CD4-positive, alpha-beta T cell (primary cell): ENCODE measurements around the gene RPIA. TPM values are rescaled to one million over a fixed set of nuclear protein-coding genes. Genes with fewer than 3 reads are reported as not detected.

Source experiments
- ATAC-seq: fragments of 200-7000 bp; cut with Tn5 transposase; one replicate; pipeline ENCODE4 v1.10.0; 2022; ENCODE audit warnings: mild to moderate bottlenecking; ENCODE audit not compliant: poor library complexity
- CTCF ChIA-PET: fragments of 350-600 bp; sonication (Branson Sonifier 250); formaldehyde crosslinking; loops from one replicate; lab custom pipeline; 2021; ENCODE audit warnings: antibody characterized with exemption, inconsistent platforms; lab: Charles Lee
- POLR2A ChIA-PET: fragments of 350-600 bp; sonication (Branson Sonifier 250); formaldehyde crosslinking; loops from one replicate; lab custom pipeline; 2021; ENCODE audit warnings: antibody characterized with exemption, inconsistent platforms; lab: Charles Lee
- DNase-seq, 14 experiments: peaks; one replicate each; pipeline ENCODE4 v3.0.0-alpha.2; 2013 to 2020; ENCODE audit warnings: mixed read lengths in 2 of 14
- H3K27ac ChIP-seq, 2 donors: one replicate each; pipeline versions ENCODE4 v1.5.1 to v1.7.0; 2013; ENCODE audit warnings: low read length in 2 of 2, low read depth in 1 of 2, mild to moderate bottlenecking in 1 of 2
- H3K27me3 ChIP-seq, 2 experiments: 1 replicate in 1 of 2; 2 replicates in 1 of 2; pipeline versions ENCODE4 v1.6.1 to v1.7.0; 2013; ENCODE audit warnings: low read length in 2 of 2, control low read depth in 1 of 2, mild to moderate bottlenecking in 1 of 2, moderate library complexity in 1 of 2; ENCODE audit not compliant: insufficient read depth in 2 of 2, control insufficient read depth in 1 of 2
- H3K36me3 ChIP-seq: one replicate; pipeline ENCODE4 v1.6.1; 2013; ENCODE audit warnings: low read length, control low read depth; ENCODE audit not compliant: insufficient read depth
- H3K4me1 ChIP-seq: one replicate; pipeline ENCODE4 v1.6.1; 2013; ENCODE audit warnings: low read length, control low read depth; ENCODE audit not compliant: insufficient read depth
- H3K4me3 ChIP-seq: one replicate; pipeline ENCODE4 v1.5.1; 2013; ENCODE audit warnings: mild to moderate bottlenecking, low read length, moderate library complexity
- H3K9me3 ChIP-seq, 2 experiments: 1 replicate in 1 of 2; 2 replicates in 1 of 2; pipeline versions ENCODE4 v1.6.1 to v1.7.0; 2013; ENCODE audit warnings: low read length in 2 of 2, mild to moderate bottlenecking in 2 of 2, control low read depth in 1 of 2, moderate library complexity in 1 of 2; ENCODE audit not compliant: control insufficient read depth in 1 of 2, insufficient read depth in 1 of 2
- H3K27ac Mint-ChIP-seq: one replicate; pipeline ENCODE4 v1.8.0; 2020; ENCODE audit warnings: mixed read lengths
- H3K27me3 Mint-ChIP-seq: one replicate; pipeline ENCODE4 v1.8.0; 2021; ENCODE audit warnings: mixed read lengths
- H3K36me3 Mint-ChIP-seq: one replicate; pipeline ENCODE4 v1.8.0; 2021; ENCODE audit warnings: low read depth, mixed read lengths
- H3K4me1 Mint-ChIP-seq: one replicate; pipeline ENCODE4 v1.8.0; 2021; ENCODE audit warnings: low read depth, mixed read lengths
- H3K4me3 Mint-ChIP-seq: one replicate; pipeline ENCODE4 v1.8.0; 2020; ENCODE audit warnings: mild to moderate bottlenecking, mixed read lengths
- H3K9me3 Mint-ChIP-seq: one replicate; pipeline ENCODE4 v1.8.0; 2020; ENCODE audit warnings: mixed read lengths
- intact Hi-C, 2 experiments: fragments of 100-400 bp; cut with DNase I in 1 of 2; cut with micrococcal nuclease in 1 of 2; formaldehyde crosslinking; loops; one replicate each; pipeline versions ENCODE4 v1.15.1 to v1.9.0; 2023 to 2025; cut with DNase I, micrococcal nuclease
- total RNA-seq, 174 experiments: library from RNA in 2 of 174; stranded (reverse) in 2 of 174; gene quantifications; one replicate each; pipeline ENCODE4 v1.2.3 and lab custom pipeline; 2021 to 2026
- TF ChIP-seq, protein P1 (sequence below): fragments of 200-600 bp; IDR thresholded peaks from one replicate; pipeline ENCODE4 v1.8.0; 2022; ENCODE audit warnings: antibody characterized with exemption, mild to moderate bottlenecking

The RPIA gene
- total RNA-seq, 2 experiments from 2014 or later = 21.6 to 24.7 TPM

DNA sequence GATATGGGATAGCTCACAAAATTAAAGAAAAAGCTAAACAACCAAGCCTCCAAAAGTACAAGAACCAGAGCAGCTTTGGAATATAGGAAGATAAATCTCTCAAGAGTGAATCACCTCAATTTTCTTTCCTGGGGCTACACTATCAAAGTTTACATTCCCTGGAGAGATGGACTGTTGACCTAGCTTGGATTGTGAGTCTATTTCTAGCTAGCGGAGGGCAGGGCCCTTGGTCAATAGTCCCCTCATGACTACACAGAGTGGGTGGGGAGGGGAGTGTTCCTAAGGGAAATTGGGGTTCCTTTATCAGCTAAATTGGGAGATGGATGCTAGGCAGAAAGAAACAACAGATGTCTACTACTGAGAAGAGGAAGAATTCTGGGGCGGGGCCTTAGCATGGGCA lies 34.3 kb upstream of the RPIA start:
- H3K36me3 ChIP-seq = no peaks in the 10 kb centered on the region
- H3K4me1 ChIP-seq = no peaks in the 10 kb centered on the region
- intact Hi-C loops = no loop called here
- Mint-ChIP-seq H3K27me3 (no peaks in the 10 kb centered on the region), H3K36me3 (no peaks in the 10 kb centered on the region), H3K9me3 (no peaks in the 10 kb centered on the region), H3K4me3 (no peak overlapping the region), H3K27ac (no peak overlapping the region), H3K4me1 (no peaks in the 10 kb centered on the region)
- no peak for ATAC-seq
- DNase-seq = no peak
- H3K4me3 ChIP-seq = no peak overlapping the region
- H3K27ac ChIP-seq = no peak overlapping the region
- ChIA-PET POLR2A (no interaction called here), CTCF (interaction anchor here (0.9 kb wide), 1 partner anchor 63 kb away, joined by 6 read pairs; no protein-coding TSS in a partner anchor)
- H3K9me3 ChIP-seq = no peaks in the 10 kb centered on the region
- H3K27me3 ChIP-seq = no peaks in the 10 kb centered on the region
- TF ChIP-seq, protein P1, sequence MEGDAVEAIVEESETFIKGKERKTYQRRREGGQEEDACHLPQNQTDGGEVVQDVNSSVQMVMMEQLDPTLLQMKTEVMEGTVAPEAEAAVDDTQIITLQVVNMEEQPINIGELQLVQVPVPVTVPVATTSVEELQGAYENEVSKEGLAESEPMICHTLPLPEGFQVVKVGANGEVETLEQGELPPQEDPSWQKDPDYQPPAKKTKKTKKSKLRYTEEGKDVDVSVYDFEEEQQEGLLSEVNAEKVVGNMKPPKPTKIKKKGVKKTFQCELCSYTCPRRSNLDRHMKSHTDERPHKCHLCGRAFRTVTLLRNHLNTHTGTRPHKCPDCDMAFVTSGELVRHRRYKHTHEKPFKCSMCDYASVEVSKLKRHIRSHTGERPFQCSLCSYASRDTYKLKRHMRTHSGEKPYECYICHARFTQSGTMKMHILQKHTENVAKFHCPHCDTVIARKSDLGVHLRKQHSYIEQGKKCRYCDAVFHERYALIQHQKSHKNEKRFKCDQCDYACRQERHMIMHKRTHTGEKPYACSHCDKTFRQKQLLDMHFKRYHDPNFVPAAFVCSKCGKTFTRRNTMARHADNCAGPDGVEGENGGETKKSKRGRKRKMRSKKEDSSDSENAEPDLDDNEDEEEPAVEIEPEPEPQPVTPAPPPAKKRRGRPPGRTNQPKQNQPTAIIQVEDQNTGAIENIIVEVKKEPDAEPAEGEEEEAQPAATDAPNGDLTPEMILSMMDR = no peak

DNA sequence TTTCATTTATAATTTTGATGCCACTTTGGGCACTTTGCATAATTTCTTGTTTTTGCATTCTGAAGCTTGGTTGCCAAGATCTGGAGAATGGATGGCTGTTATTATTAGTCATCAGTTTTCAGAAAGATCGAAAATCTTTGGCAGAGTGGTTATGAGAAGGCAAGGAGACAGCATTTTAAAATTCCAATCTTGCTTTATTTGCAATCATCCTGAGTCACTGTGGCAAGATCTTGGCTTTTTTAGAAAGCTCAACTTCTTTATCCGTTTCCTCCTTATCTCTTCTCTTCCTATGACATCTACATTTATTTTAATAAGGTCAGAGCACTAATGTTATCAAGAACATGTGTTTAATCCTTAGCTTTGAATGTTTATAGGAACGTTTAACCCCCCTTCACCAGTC lies 33.1 kb upstream of the RPIA start:
- Mint-ChIP-seq H3K27me3 (no peaks in the 10 kb centered on the region), H3K4me3 (no peak overlapping the region), H3K9me3 (no peaks in the 10 kb centered on the region), H3K36me3 (no peaks in the 10 kb centered on the region), H3K27ac (no peak overlapping the region), H3K4me1 (no peaks in the 10 kb centered on the region)
- ChIA-PET CTCF (interaction anchor here (0.9 kb wide), 1 partner anchor 10 kb away, joined by 4 read pairs; no protein-coding TSS in a partner anchor), POLR2A (no interaction called here)
- no peak for ATAC-seq
- no peaks in the 10 kb centered on the region for H3K36me3 ChIP-seq
- TF ChIP-seq, protein P1 = no peak
- no peak for DNase-seq
- H3K4me1 ChIP-seq = no peaks in the 10 kb centered on the region
- H3K27me3 ChIP-seq = no peaks in the 10 kb centered on the region
- H3K9me3 ChIP-seq = no peaks in the 10 kb centered on the region
- no peak overlapping the region for H3K27ac ChIP-seq
- no peak overlapping the region for H3K4me3 ChIP-seq
- intact Hi-C loops = no loop called here

DNA sequence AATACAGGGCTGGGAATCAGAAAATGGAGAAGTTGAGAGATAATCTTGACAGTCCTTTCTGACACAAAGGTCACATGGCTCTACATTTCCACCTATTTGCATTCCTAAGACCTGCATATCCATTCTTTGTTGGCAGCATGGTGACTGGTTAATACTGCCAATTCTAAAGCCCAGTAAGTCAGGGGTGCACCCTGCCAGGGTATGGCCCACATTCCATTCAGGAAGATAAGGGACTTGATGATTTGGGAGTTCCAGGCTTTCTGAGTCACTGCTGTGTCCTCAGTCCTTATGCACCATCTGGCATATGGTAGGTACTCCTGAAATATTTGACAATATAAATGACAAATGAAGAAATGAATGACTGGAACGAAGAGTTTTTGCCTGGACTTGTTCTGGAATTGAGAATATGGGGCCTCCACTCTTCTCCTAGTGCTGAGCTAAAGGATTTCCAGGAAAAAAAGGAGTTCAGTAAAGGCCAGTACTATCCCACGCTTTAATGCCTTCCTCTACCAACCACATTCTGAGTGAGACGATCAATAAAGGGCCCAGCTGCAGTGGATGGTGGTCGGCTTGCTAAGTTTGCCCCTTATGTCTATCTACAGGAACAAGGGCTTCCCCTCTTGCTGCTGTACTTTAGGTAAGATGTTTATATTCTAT lies 32.5 kb upstream of the RPIA start:
- no peaks in the 10 kb centered on the region for H3K4me1 Mint-ChIP-seq
- H3K4me1 ChIP-seq = no peaks in the 10 kb centered on the region
- no peaks in the 10 kb centered on the region for H3K9me3 Mint-ChIP-seq
- TF ChIP-seq, protein P1 = no peak
- no peak overlapping the region for H3K4me3 Mint-ChIP-seq
- H3K9me3 ChIP-seq = no peaks in the 10 kb centered on the region
- no peaks in the 10 kb centered on the region for H3K36me3 Mint-ChIP-seq
- no peak overlapping the region for H3K4me3 ChIP-seq
- no peaks in the 10 kb centered on the region for H3K27me3 Mint-ChIP-seq
- POLR2A ChIA-PET = no interaction called here
- no peak overlapping the region for H3K27ac Mint-ChIP-seq
- intact Hi-C loops = no loop called here
- no peak overlapping the region for H3K27ac ChIP-seq
- DNase-seq (no peak), ATAC-seq (no peak)
- no peaks in the 10 kb centered on the region for H3K36me3 ChIP-seq
- CTCF ChIA-PET = interaction anchor here (0.6 kb wide), 1 partner anchor 94 kb away, joined by 3 read pairs; no protein-coding TSS in a partner anchor
- no peaks in the 10 kb centered on the region for H3K27me3 ChIP-seq
